Keratinocyte (primary cell): Measurements from ENCODE around the gene KANSL2. TPM values are rescaled to one million over a fixed set of nuclear protein-coding genes. Genes with fewer than 3 reads are reported as not detected.

Experiments used
- DNase-seq: peaks from one replicate; pipeline ENCODE4 v3.0.0-alpha.2; 2011; ENCODE audit warnings: low read depth, missing footprints, low spot score
- FAIRE-seq: peaks from 2 replicates; lab custom pipeline; 2011; peaks lifted over from hg19 to GRCh38; lab: Jason Lieb, UNC
- H2AFZ ChIP-seq: 2 replicates; pipeline ENCODE4 v1.6.0; 2012; ENCODE audit warnings: low read length, control low read depth, inconsistent platforms; ENCODE audit not compliant: control insufficient read depth
- H3K27ac ChIP-seq: 2 replicates; pipeline ENCODE4 v1.5.1; 2011; ENCODE audit warnings: low read length; ENCODE audit not compliant: control insufficient read depth, insufficient read depth
- H3K27me3 ChIP-seq: 3 replicates; pipeline ENCODE4 v1.6.0; 2011; ENCODE audit warnings: low read length; ENCODE audit not compliant: control insufficient read depth, insufficient read depth; ENCODE audit errors: extremely low read depth
- H3K36me3 ChIP-seq, 2 experiments: 2 replicates in 1 of 2; 3 replicates in 1 of 2; pipeline ENCODE4 v1.5.1; 2011; ENCODE audit warnings: low read length in 2 of 2, mild to moderate bottlenecking in 1 of 2; ENCODE audit not compliant: control insufficient read depth in 2 of 2, insufficient read depth in 2 of 2; ENCODE audit errors: extremely low read depth in 1 of 2
- H3K4me1 ChIP-seq: 3 replicates; pipeline ENCODE4 v1.5.1; 2011; ENCODE audit warnings: low read length; ENCODE audit not compliant: control insufficient read depth, insufficient read depth; ENCODE audit errors: extremely low read depth
- H3K4me2 ChIP-seq: 3 replicates; pipeline ENCODE4 v1.6.0; 2011; ENCODE audit warnings: low read depth, low read length; ENCODE audit not compliant: control insufficient read depth, insufficient read depth; ENCODE audit errors: extremely low read depth
- H3K4me3 ChIP-seq, 3 experiments: fragments of 200-600 bp in 1 of 3; sonication (generic) in 1 of 3; 2 replicates in 2 of 3; 3 replicates in 1 of 3; pipeline ENCODE4 v1.5.1; 2011 to 2016; ENCODE audit warnings: low read length in 3 of 3, mild to moderate bottlenecking in 3 of 3, control low read depth in 2 of 3, inconsistent platforms in 1 of 3, low read depth in 1 of 3, mixed read lengths in 1 of 3, mixed run types in 1 of 3, moderate library complexity in 1 of 3; ENCODE audit not compliant: control insufficient read depth in 2 of 3, insufficient read depth in 2 of 3; ENCODE audit errors: extremely low read depth in 1 of 3
- H3K79me2 ChIP-seq: 2 replicates; pipeline ENCODE4 v1.6.0; 2012; ENCODE audit warnings: low read length; ENCODE audit not compliant: control insufficient read depth, insufficient read depth
- H3K9ac ChIP-seq: 3 replicates; pipeline ENCODE4 v1.6.0; 2011; ENCODE audit warnings: low read length; ENCODE audit not compliant: control insufficient read depth, insufficient read depth; ENCODE audit errors: extremely low read depth
- H3K9me1 ChIP-seq: 3 replicates; pipeline ENCODE4 v1.6.0; 2011; ENCODE audit warnings: low read length; ENCODE audit not compliant: control insufficient read depth, insufficient read depth; ENCODE audit errors: extremely low read depth
- H3K9me3 ChIP-seq: 2 replicates; pipeline ENCODE4 v1.5.1; 2012; ENCODE audit warnings: low read depth, low read length; ENCODE audit not compliant: control insufficient read depth
- H4K20me1 ChIP-seq: 3 replicates; pipeline ENCODE4 v1.6.0; 2011; ENCODE audit warnings: low read length; ENCODE audit not compliant: control insufficient read depth, insufficient read depth; ENCODE audit errors: extremely low read depth
- EZH2 ChIP-seq: IDR thresholded peaks from one replicate; pipeline ENCODE4 v1.6.1; 2012; ENCODE audit warnings: inconsistent platforms, mild to moderate bottlenecking, low read length, moderate library complexity
- dilution Hi-C: fragments of 300-500 bp; cut with MboI; formaldehyde crosslinking; loops from one replicate; pipeline ENCODE4 v1.7.0; 2020; ENCODE audit warnings: low sequenced_read_pairs; ENCODE audit not compliant: extremely low pct_ligation_motif_present
- polyA plus RNA-seq, 5 experiments: library from polyadenylated mRNA; depleted of rRNA in 3 of 5; stranded (reverse) in 3 of 5; stranded (forward) in 1 of 5; unstranded in 1 of 5; fragments of >200 nt; gene quantifications; 1 replicate in 1 of 5; 2 replicates in 3 of 5; 3 replicates in 1 of 5; pipeline versions ENCODE4 v1.2.1 to v1.2.3, GENCODE V29; 2011 to 2012; ENCODE audit warnings: missing spikeins in 2 of 5, low read depth in 1 of 5, low replicate concordance in 1 of 5
- TF ChIP-seq, protein P1 (sequence below), 3 experiments: IDR thresholded peaks in 1 of 3; conservative IDR thresholded peaks in 1 of 3; optimal IDR thresholded peaks in 1 of 3; 2 replicates in 2 of 3; 3 replicates in 1 of 3; pipeline versions ENCODE3 to v1.5.1; 2011; ENCODE audit warnings: low read length in 3 of 3, mild to moderate bottlenecking in 3 of 3, moderate library complexity in 2 of 3, control low read depth in 1 of 3, inconsistent platforms in 1 of 3; ENCODE audit not compliant: insufficient read depth in 2 of 3; ENCODE audit errors: extremely low read depth in 1 of 3

KANSL2 gene
- polyA plus RNA-seq, 1 donor (not counting 4 experiments of a cell fraction or from before 2014, with no cell fraction given), result 37.8 TPM

DNA sequence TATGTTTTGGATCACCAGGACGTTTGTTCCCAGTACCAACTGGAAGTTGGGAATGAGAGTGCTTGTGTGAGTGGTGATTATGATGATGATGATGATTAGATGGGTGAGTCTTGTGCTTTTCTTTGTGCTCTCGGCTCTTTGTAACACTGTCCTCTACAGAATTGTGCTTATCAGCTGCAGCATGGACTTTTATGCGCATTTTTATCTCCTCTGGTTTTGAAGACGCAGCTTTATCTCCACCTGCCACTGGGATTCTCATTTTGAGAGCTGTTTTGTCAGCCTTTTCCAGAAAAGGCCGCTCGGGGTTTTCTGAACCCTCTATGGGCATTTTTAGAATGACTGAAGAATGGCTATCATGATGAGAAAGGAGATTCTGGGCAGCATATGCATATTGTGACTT is 11.5 kb upstream of the KANSL2 start:
- peaks cover 24 to 35% of the 10 kb centered on the region in 2 experiments for H3K36me3 ChIP-seq
- H3K79me2 ChIP-seq, result peaks cover 18% of the 10 kb centered on the region
- H3K4me2 ChIP-seq, result no peak overlapping the region
- no peak overlapping the region for H3K4me3 ChIP-seq
- no peak for DNase-seq
- no peaks in the 10 kb centered on the region for H3K4me1 ChIP-seq
- dilution Hi-C loops, result no loop called here
- TF ChIP-seq, protein P1, sequence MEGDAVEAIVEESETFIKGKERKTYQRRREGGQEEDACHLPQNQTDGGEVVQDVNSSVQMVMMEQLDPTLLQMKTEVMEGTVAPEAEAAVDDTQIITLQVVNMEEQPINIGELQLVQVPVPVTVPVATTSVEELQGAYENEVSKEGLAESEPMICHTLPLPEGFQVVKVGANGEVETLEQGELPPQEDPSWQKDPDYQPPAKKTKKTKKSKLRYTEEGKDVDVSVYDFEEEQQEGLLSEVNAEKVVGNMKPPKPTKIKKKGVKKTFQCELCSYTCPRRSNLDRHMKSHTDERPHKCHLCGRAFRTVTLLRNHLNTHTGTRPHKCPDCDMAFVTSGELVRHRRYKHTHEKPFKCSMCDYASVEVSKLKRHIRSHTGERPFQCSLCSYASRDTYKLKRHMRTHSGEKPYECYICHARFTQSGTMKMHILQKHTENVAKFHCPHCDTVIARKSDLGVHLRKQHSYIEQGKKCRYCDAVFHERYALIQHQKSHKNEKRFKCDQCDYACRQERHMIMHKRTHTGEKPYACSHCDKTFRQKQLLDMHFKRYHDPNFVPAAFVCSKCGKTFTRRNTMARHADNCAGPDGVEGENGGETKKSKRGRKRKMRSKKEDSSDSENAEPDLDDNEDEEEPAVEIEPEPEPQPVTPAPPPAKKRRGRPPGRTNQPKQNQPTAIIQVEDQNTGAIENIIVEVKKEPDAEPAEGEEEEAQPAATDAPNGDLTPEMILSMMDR (optimal IDR thresholded peaks at IDR 0.05 in 1 of 3, IDR thresholded peaks at IDR 0.05 in 1 of 3, conservative IDR thresholded peaks at IDR 0.05 in 1 of 3; ENCODE audit: extremely low read depth in 1 of 3, insufficient read depth in 2 of 3, low read length in 3 of 3), result no peak
- no peak for TF ChIP-seq EZH2
- no peaks in the 10 kb centered on the region for H3K9me1 ChIP-seq
- H3K27ac ChIP-seq, result no peak overlapping the region
- H3K27me3 ChIP-seq, result no peaks in the 10 kb centered on the region
- no peak overlapping the region for H3K9ac ChIP-seq
- no peaks in the 10 kb centered on the region for H3K9me3 ChIP-seq
- no peak for FAIRE-seq
- peaks cover 6% of the 10 kb centered on the region for H4K20me1 ChIP-seq
- H2AFZ ChIP-seq, result no peak overlapping the region

DNA sequence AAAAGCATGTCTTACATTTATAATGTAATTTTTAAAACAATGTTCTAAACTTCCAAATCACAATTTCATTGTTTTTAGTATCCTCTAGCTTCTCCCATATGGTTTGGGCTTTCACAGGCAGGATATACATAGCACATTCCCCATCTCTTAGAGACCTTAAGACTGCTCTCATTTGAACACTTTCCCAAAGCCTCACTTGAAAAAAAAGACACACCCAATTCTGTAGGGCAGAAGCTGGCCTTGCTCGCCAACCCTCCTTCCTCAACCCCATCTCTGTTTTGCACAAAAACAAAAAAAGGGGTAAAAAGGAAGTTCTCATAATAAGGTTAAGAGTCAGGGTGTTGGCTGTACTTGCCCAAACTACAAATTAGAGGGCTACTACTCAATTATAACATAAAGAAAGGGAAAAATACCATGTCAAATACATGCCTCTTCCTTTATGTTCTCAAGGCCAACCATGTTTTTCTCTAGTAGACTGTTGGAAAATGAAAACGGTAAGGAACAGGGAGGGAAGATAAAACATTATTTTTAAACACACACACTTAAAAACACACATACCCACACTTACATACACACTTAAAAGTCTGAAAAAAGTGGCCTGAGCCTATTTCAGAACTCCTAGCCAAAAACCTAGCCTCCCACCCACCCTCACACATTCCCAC is 9.9 kb upstream of the KANSL2 start:
- Histone ChIP-seq H3K9ac (no peak overlapping the region), H3K4me2 (no peak overlapping the region), H3K27me3 (no peaks in the 10 kb centered on the region), H3K27ac (no peak overlapping the region), H3K79me2 (peaks cover 16% of the 10 kb centered on the region), H3K9me1 (no peaks in the 10 kb centered on the region), H3K4me1 (no peaks in the 10 kb centered on the region), H3K36me3 (peaks cover 21 to 30% of the 10 kb centered on the region in 2 experiments), H3K4me3 (no peak overlapping the region), H2AFZ (no peak overlapping the region), H4K20me1 (peaks cover 6% of the 10 kb centered on the region), H3K9me3 (no peaks in the 10 kb centered on the region)
- no peak for TF ChIP-seq EZH2
- TF ChIP-seq, protein P1 (optimal IDR thresholded peaks at IDR 0.05 in 1 of 3, IDR thresholded peaks at IDR 0.05 in 1 of 3, conservative IDR thresholded peaks at IDR 0.05 in 1 of 3; ENCODE audit: extremely low read depth in 1 of 3, insufficient read depth in 2 of 3, low read length in 3 of 3), result no peak
- FAIRE-seq (no peak), DNase-seq (no peak)
- dilution Hi-C loops, result no loop called here
